Neural progenitor cell (in vitro differentiated cells): ENCODE measurements around the gene CRYGS. TPM values are rescaled to one million over a fixed set of nuclear protein-coding genes. Genes with fewer than 3 reads are reported as not detected.
A peak's percentile ranks its signal among the peaks of the same experiment; 100 is the strongest.

ENCODE experiments used
- DNase-seq: peaks from one replicate; pipeline ENCODE4 v3.0.0-alpha.2; 2016; ENCODE audit warnings: low spot score
- H2AFZ ChIP-seq: fragments of 200-600 bp; sonication (generic); replicated peaks from 2 replicates; pipeline ENCODE4 v1.6.1; 2016; ENCODE audit warnings: antibody characterized with exemption
- H3F3A ChIP-seq: fragments of 200-600 bp; sonication (generic); 2 replicates; pipeline ENCODE4 v1.6.1; 2016; ENCODE audit warnings: antibody characterized with exemption, low read depth
- H3K27ac ChIP-seq: fragments of 200-600 bp; sonication (generic); 2 replicates; pipeline ENCODE4 v1.5.1; 2016; ENCODE audit warnings: mild to moderate bottlenecking
- H3K27me3 ChIP-seq: fragments of 200-600 bp; sonication (generic); 2 replicates; pipeline ENCODE4 v1.6.1; 2016; ENCODE audit warnings: mild to moderate bottlenecking, moderate library complexity
- H3K36me3 ChIP-seq: fragments of 200-600 bp; sonication (generic); 2 replicates; pipeline ENCODE4 v1.5.1; 2016
- H3K4me1 ChIP-seq: fragments of 200-600 bp; sonication (generic); 2 replicates; pipeline ENCODE4 v1.6.1; 2016; ENCODE audit warnings: mixed run types
- H3K4me2 ChIP-seq: fragments of 200-600 bp; sonication (generic); 2 replicates; pipeline ENCODE4 v1.6.1; 2016
- H3K4me3 ChIP-seq: fragments of 200-600 bp; sonication (generic); 2 replicates; pipeline ENCODE4 v1.5.1; 2016
- H3K79me2 ChIP-seq: fragments of 200-600 bp; sonication (generic); 2 replicates; pipeline ENCODE4 v1.6.1; 2016; ENCODE audit warnings: low read depth
- H3K9ac ChIP-seq: fragments of 200-600 bp; sonication (generic); 2 replicates; pipeline ENCODE4 v1.6.1; 2016
- H3K9me3 ChIP-seq: fragments of 200-600 bp; sonication (generic); 2 replicates; pipeline ENCODE4 v1.5.1; 2016; ENCODE audit warnings: low read depth
- H4K20me1 ChIP-seq: fragments of 200-600 bp; sonication (generic); 2 replicates; pipeline ENCODE4 v1.6.1; 2016; ENCODE audit warnings: low read depth
- H3K27ac Mint-ChIP-seq: 3 replicates; pipeline ENCODE4 v1.8.0; 2021; ENCODE audit warnings: mixed read lengths
- H3K27me3 Mint-ChIP-seq: 2 replicates; pipeline ENCODE4 v1.8.0; 2022; ENCODE audit warnings: low read depth, mild to moderate bottlenecking, inconsistent platforms, moderate library complexity, mixed read lengths; ENCODE audit not compliant: insufficient read depth
- H3K36me3 Mint-ChIP-seq: 3 replicates; pipeline ENCODE4 v1.8.0; 2021; ENCODE audit warnings: mixed read lengths
- H3K4me1 Mint-ChIP-seq: 3 replicates; pipeline ENCODE4 v1.8.0; 2021; ENCODE audit warnings: mixed read lengths
- H3K4me3 Mint-ChIP-seq: 3 replicates; pipeline ENCODE4 v1.8.0; 2021; ENCODE audit warnings: mild to moderate bottlenecking, moderate library complexity, mixed read lengths
- H3K9me3 Mint-ChIP-seq: 3 replicates; pipeline ENCODE4 v1.8.0; 2020; ENCODE audit warnings: mixed read lengths
- EZH2 ChIP-seq: fragments of 200-600 bp; sonication (generic); IDR thresholded peaks from 2 replicates; pipeline ENCODE4 v1.6.1; 2017; ENCODE audit warnings: antibody characterized with exemption, mild to moderate bottlenecking, moderate library complexity
- EZH2phosphoT487 ChIP-seq: fragments of 200-600 bp; sonication (generic); IDR thresholded peaks from 2 replicates; pipeline ENCODE4 v1.6.1; 2017; ENCODE audit warnings: antibody characterized with exemption
- total RNA-seq: library from RNA; depleted of rRNA; stranded (reverse); fragments of >200 nt; gene quantifications from 2 replicates; pipeline ENCODE4 v1.2.3, GENCODE V29; 2015; ENCODE audit warnings: low replicate concordance
- TF ChIP-seq, protein P1 (sequence below): fragments of 200-600 bp; sonication (generic); IDR thresholded peaks from 2 replicates; pipeline ENCODE4 v1.5.1; 2017; ENCODE audit warnings: antibody characterized with exemption, mild to moderate bottlenecking

Gene CRYGS
- total RNA-seq, 1 donor from 2014 or later = 1.1 TPM

DNA sequence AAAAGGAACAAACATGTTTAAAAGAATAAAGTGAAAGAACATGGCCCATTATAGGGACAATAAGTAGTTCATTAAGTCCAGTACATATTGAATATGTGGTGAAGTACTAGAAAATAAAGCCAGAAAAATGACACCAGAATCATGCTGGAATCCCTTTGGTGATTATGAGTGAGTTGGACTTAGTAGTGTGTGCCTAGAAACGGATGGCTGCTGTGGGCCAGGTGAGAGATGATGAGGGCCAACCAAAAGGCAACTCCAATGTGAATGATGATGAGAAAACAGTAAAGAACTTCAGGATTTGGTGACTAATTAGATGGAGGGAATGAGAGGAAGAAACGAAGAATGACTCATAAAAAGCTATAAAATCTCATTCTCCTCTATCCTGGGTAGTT is 3.3 kb downstream of the CRYGS start:
- H3K9ac ChIP-seq = no peak overlapping the region
- Mint-ChIP-seq H3K4me1 (peaks cover 61% of the 10 kb centered on the region), H3K27ac (peak overlapping the region; percentile 55), H3K27me3 (no peaks in the 10 kb centered on the region), H3K4me3 (no peak overlapping the region), H3K9me3 (no peaks in the 10 kb centered on the region), H3K36me3 (peaks cover 2% of the 10 kb centered on the region)
- no peaks in the 10 kb centered on the region for H4K20me1 ChIP-seq
- H3K36me3 ChIP-seq = no peaks in the 10 kb centered on the region
- no peak overlapping the region for H3K4me3 ChIP-seq
- no peak overlapping the region for H2AFZ ChIP-seq
- no peak overlapping the region for H3K27ac ChIP-seq
- no peak for TF ChIP-seq EZH2
- TF ChIP-seq, protein P1, sequence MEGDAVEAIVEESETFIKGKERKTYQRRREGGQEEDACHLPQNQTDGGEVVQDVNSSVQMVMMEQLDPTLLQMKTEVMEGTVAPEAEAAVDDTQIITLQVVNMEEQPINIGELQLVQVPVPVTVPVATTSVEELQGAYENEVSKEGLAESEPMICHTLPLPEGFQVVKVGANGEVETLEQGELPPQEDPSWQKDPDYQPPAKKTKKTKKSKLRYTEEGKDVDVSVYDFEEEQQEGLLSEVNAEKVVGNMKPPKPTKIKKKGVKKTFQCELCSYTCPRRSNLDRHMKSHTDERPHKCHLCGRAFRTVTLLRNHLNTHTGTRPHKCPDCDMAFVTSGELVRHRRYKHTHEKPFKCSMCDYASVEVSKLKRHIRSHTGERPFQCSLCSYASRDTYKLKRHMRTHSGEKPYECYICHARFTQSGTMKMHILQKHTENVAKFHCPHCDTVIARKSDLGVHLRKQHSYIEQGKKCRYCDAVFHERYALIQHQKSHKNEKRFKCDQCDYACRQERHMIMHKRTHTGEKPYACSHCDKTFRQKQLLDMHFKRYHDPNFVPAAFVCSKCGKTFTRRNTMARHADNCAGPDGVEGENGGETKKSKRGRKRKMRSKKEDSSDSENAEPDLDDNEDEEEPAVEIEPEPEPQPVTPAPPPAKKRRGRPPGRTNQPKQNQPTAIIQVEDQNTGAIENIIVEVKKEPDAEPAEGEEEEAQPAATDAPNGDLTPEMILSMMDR = no peak
- no peak for TF ChIP-seq EZH2phosphoT487
- no peaks in the 10 kb centered on the region for H3F3A ChIP-seq
- no peaks in the 10 kb centered on the region for H3K79me2 ChIP-seq
- DNase-seq = no peak
- H3K4me1 ChIP-seq = peaks cover 9% of the 10 kb centered on the region
- no peaks in the 10 kb centered on the region for H3K9me3 ChIP-seq
- no peak overlapping the region for H3K4me2 ChIP-seq
- no peaks in the 10 kb centered on the region for H3K27me3 ChIP-seq

DNA sequence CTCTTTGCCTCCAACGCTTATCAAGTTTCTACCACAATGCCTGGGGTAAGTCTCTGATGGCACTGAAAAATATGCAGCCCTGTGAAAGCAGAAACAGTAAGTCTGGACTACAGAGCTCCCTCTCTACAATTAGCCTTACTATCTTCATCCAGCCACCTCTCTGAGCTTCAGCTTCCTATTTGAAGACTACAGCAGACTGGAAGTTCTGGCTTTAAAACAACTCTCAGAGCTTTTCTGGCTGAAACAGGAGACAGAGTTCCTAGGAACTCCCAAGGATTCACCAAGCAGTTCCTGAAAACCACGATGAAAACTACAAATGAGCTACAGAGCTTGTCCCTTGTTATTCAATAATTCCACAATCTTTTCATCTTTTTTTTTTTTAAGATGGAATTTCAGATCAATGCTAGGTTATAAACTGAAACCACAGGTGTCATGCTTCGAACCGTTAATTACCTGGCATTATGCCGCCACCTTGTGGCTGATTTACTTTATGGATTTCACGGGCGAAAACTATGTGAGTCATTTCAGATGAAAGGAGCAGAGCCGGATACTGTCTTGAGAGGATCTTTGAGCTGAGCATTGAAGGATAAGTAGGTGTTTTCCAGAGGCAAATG is 3.9 kb downstream of the CRYGS start:
- Histone ChIP-seq H2AFZ (no peak overlapping the region), H3K4me2 (no peak overlapping the region), H3K9me3 (no peaks in the 10 kb centered on the region), H3F3A (no peaks in the 10 kb centered on the region), H3K27me3 (no peaks in the 10 kb centered on the region), H4K20me1 (no peaks in the 10 kb centered on the region), H3K36me3 (no peaks in the 10 kb centered on the region), H3K4me1 (peaks cover 13% of the 10 kb centered on the region), H3K27ac (no peak overlapping the region), H3K4me3 (no peak overlapping the region), H3K79me2 (no peaks in the 10 kb centered on the region), H3K9ac (no peak overlapping the region)
- H3K4me3 Mint-ChIP-seq = no peak overlapping the region
- peaks cover 2% of the 10 kb centered on the region for H3K36me3 Mint-ChIP-seq
- H3K9me3 Mint-ChIP-seq = no peaks in the 10 kb centered on the region
- H3K4me1 Mint-ChIP-seq = peaks cover 66% of the 10 kb centered on the region
- H3K27ac Mint-ChIP-seq = no peak overlapping the region
- no peaks in the 10 kb centered on the region for H3K27me3 Mint-ChIP-seq
- DNase-seq = peak; percentile 88
- TF ChIP-seq EZH2 = no peak
- TF ChIP-seq, protein P1 = peak; percentile 96

DNA sequence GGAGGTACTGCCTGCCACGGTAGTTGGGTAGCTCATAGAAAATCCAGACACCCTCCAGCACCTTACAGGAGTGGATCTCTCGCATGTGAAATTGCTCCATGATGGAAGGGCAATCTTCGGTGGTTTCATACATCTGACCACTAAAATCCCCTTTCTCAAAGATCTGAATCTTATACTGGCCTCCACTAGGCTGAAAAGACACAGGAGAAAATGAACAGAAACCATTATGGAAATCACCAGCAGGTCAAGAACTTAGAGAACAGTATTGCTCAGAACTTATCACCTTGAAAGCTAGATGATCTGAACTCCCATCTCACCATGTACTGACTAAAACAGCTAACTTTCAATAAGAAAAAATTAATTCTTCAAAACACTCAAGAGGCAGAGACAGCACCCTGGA is 5.4 kb downstream of the CRYGS start:
- no peaks in the 10 kb centered on the region for H3F3A ChIP-seq
- H3K4me3 ChIP-seq = no peak overlapping the region
- H3K9ac ChIP-seq = no peak overlapping the region
- DNase-seq = no peak
- no peak overlapping the region for H3K27ac ChIP-seq
- no peak overlapping the region for H3K27ac Mint-ChIP-seq
- TF ChIP-seq EZH2 = no peak
- no peak for TF ChIP-seq EZH2phosphoT487
- TF ChIP-seq, protein P1 = no peak
- no peaks in the 10 kb centered on the region for H3K79me2 ChIP-seq
- peaks cover 78% of the 10 kb centered on the region for H3K4me1 Mint-ChIP-seq
- H3K4me1 ChIP-seq = peaks cover 21% of the 10 kb centered on the region
- peaks cover 2% of the 10 kb centered on the region for H3K27me3 Mint-ChIP-seq
- H3K9me3 ChIP-seq = no peaks in the 10 kb centered on the region
- no peak overlapping the region for H3K4me2 ChIP-seq
- H2AFZ ChIP-seq = no peak overlapping the region
- no peaks in the 10 kb centered on the region for H3K9me3 Mint-ChIP-seq
- H3K4me3 Mint-ChIP-seq = no peak overlapping the region
- no peaks in the 10 kb centered on the region for H3K27me3 ChIP-seq
- no peaks in the 10 kb centered on the region for H3K36me3 ChIP-seq
- H3K36me3 Mint-ChIP-seq = no peaks in the 10 kb centered on the region
- H4K20me1 ChIP-seq = no peaks in the 10 kb centered on the region
